GM19238 (cell line): ENCODE measurements around the gene KRTAP5-10.
"Not testable (repeated sequence)": the region's sequence is repeated elsewhere in the genome, so short reads cannot be mapped to it uniquely, and the experiment has no call there.

ENCODE experiments used
- DNase-seq: peaks from one replicate; pipeline ENCODE4 v3.0.0; 2011; ENCODE audit warnings: low spot score; ENCODE audit not compliant: insufficient read length

KRTAP5-10 gene

DNA sequence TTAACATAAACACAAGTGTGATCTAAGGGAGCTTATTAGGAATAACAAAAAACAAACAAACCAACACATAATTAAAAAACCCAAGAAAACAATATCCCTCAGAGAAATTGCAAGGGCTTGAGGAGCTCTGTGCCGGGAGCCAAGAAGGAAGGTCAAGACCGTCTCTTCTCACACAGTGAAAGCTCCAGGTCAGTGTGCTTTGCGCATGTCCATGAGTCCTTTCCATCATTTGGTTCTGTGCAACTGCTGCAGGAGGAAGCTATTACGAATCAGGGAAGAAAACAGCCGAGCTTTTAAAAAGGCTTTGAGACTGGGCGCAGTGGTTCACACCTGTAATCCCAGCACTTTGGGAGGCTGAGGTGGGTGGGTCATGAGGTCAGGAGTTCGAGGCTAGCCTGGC, 23.0 kb upstream of the KRTAP5-10 start:
- no peak for DNase-seq

DNA sequence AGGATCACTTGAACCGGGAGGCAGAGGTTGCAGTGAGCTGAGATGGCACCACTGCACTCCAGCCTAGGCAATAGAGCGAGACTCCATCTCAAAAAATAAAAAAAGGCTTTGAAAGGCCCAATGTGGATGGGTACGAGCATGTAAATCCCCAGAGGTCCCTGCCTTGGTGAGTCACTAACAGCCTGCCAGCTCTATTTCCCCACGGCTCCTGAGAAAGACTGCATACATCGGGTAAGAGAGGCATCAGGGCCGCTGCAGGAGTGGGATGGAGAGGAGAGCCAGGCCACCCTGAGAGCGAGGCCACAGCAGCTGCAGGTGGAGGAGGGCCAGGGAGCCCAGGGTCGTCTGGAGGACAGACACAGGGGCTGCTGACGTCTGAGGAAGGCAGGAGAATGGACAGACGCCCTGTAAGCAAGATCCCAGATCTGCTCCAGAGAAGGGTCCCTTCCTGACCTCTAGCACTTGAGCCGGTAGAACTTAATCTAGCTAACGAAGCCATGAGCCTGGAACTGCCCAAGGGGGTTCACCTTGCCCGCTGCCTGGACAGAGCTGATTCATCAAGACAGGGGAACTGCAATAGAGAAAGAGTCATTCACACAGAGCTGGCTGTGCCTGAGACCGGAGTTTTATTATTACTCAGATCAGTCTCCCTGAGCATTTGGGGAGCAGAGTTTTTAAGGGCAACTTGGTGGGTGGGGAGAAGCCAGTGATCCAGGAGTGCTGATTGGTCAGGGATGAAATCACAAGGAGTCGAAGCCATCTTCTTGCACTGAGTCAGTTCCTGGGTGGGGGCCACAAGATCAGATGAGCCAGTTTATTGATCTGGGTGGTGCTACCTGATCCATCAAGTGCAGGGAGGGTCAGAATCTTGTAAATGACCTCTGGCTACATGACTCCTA, 22.2 kb upstream of the KRTAP5-10 start:
- DNase-seq, result no peak

DNA sequence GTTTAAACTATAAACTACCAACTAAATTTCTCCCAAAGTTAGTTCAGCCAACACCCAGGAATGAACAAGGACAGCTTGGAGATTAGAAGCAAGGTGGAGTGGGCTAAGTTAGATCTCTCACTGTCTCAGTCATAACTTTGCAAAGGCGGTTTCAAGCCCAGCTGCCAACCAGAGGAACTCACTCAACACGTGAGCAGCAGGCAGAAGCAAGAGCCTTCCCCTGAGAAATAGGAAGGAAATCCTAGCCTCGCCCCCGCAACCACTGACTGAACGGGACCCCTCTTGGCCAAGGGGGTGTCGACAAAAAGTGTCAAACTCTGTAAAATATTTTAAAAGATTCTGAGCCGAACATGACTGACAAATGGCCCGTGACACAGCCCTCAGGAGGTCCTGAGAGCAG, 21.5 kb upstream of the KRTAP5-10 start:
- DNase-seq, result no peak

DNA sequence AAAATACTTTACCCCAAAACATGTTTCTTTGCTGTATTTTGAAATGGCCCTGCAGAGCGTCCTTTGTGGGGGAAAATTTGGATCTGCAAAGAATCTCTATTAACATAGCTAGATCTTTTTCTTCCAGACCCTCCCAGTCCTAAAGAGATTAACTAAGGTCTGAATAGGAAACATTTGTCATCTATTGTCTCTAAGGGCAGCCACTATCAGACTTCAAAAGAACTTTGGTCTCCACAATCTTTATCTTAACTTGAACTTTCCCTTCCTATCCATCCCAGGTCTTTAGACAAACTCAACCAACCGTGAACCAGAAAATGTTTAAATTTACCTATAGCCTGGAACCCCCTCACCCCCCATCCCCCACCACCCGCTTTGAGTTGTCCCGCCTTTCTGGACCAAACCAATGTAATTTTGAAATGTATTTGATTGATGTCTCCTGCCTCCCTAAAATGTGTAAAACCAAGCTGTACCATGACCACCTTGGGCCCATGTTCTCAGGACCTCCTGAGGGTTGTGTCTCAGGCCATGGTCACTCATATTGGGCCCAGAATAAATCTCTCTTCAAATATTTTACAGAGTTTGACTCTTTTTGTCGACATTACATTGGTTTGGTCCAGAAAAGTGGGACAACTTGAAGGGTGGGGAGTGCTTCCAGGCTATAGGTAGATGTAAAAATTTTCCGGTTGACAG, 20.7 kb upstream of the KRTAP5-10 start:
- no peak for DNase-seq

DNA sequence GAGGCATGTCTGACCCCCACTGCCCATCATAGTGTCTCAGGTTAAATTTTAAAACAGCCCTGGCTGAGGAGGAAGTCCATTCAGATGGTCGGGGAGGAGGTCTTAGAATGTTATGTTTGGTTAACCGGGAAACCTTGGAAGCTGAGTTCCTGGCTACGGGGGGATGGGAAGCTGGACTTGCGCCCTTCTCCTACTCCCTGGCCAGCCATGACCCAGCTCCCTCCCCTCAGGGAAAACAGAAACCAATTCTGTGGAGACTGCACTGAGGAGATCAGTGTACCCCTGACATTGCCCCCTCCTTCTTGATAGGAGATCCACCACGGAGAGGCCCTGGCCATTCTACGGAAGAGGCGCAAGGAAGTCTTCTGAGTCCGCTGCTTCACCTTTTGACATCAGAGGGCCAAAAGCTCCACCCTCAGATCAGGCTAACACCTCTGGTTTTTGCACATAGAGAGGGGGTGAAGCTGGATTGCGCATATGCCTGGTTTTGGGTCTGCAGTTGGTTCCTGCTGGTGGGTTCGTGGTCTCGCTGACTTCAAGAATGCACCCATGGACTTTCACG, 19.9 kb upstream of the KRTAP5-10 start:
- DNase-seq, result no peak

DNA sequence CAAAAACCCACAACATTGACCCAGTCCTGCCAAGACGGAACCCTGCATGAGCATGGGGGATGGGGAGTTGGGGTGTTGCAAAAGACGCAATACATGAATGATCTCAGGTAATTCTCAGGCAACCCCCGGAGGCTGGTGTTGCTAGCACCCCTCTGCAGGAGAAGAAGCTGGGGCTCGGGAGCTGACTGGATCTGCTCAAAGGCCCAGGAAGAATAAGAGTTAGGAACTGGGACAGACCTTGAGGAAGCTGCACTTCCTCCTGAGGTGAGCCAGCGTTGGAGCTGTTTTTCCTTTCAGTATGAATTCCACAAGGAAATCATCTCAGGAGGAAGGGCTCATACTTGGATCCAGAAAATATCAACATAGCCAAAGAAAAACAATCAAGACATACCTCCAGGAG, 17.2 kb upstream of the KRTAP5-10 start, which contains the start of gene KRTAP5-9:
TSS of gene KRTAP5-9 (plus strand) at position 301 of the 400 bp plus-strand sequence. CDS start 238 bp downstream, outside the sequence.
- no peak for DNase-seq

DNA sequence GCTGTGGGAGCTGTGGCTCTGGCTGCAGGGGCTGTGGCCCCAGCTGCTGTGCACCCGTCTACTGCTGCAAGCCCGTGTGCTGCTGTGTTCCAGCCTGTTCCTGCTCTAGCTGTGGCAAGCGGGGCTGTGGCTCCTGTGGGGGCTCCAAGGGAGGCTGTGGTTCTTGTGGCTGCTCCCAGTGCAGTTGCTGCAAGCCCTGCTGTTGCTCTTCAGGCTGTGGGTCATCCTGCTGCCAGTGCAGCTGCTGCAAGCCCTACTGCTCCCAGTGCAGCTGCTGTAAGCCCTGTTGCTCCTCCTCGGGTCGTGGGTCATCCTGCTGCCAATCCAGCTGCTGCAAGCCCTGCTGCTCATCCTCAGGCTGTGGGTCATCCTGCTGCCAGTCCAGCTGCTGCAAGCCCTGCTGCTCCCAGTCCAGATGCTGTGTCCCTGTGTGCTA, 16.6 kb upstream of the KRTAP5-10 start:
- no peak for DNase-seq

DNA sequence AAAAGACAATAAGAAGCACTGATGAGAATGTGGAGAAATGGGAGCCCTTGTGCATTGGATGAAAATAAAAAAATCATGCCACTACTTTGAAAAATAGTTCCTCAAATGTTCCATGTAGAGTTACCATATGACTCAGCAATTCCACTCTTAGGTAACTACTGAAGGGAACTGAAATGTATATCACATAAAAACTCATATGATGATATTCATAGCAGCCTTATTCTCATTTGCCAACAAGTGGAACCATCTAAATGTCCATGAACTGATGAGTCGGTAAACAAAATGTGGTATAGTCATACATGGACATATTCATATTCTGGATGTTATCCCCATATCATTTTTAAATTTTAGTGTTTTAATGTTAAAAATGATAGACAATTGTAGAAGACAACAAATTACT, 13.7 kb upstream of the KRTAP5-10 start:
- DNase-seq, result no peak

DNA sequence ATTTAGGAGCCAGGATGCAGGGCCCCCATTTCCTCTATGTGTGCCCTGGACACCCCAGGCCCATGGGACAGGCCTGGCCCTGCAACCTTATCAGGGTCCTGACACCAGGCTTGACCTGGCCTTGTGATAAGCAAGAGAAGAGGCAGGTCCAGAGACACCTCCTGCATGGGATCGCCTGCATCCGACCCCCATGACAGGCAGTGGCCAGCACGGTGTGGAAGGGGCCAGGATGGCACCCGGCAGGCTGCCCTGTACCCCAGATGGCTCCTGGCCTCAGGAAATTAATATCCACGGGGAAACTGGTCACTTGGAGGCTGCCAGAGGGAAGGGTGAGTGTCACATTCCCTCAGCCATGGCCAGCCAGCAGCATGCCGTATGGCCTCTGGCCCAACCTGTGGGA, 10.4 kb upstream of the KRTAP5-10 start:
- no peak for DNase-seq

DNA sequence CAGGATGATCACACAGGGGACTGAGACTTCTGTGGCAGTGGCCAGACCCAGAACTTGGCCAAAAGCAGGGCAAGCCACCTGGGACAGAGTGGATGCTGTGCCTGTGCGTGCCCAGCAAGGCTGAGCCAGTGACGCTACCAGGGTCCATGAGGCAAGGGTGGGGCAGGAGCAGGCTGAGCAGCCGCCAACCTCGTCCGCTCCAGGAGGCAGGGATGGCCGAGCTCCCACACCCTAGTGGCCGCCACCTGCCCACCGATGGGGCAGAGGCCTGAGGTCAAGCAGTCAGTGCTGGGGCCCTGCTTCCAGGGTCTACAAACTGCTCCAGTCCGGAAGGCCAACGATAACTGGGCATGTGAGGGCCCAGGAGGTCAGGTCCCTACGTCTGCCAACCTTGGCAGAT, 9.9 kb upstream of the KRTAP5-10 start:
- no peak for DNase-seq

DNA sequence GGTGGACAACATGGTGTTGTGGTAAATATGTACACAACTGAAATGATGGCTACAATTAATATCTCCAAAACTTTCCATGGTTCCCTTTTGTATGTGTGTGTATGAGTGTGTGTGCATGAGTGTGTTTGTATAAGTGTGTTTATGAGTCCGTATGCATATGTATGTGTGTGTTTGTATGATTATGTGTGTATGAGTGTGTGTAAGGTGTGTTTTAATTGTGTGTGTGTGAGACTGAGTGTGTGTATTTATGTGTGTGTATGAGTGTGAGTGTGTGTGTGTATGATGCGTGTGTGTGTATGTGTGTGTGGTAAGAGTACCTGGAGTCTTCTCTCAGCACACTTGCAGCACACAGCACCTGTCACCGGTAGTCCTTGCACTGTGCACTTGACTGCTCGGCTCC, 9.3 kb upstream of the KRTAP5-10 start:
- DNase-seq, result no peak

DNA sequence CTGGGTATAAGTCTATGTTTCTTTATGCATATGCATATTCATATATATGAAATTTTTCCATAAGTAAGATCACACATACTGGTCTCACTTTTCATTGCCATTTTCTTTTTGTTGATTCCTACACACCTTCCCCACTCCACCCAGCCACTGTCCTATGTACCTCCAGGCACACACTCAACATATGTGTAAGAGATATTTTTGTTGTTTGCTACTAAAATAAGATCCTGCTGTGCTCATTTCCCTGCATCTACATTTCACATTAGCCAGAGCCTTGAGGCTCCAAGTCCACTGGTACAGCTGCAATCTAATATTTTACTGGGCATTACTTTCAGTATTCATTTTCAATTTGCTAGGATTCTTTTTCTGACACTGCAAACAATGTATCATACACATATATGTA, 8.1 kb upstream of the KRTAP5-10 start:
- no peak for DNase-seq

DNA sequence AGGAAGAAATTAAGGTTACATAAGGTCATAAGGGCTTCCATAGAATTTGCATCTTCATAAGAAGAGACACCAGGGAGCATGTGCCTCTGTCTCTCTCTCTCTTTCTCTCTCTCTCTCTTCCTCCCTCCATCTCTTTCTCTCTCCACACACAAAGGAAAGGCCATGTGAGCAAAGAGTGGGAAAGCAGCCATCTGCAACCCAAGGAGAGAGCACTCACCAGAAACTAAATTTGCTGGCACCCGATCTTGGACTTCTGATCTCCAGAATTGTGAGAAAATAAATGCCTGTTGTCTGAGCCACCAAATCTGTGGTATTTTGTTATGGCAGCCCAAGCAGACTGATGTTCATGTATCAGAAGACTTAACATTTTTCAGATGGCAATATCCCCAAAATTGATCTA, 6.4 kb upstream of the KRTAP5-10 start:
- DNase-seq, result no peak

DNA sequence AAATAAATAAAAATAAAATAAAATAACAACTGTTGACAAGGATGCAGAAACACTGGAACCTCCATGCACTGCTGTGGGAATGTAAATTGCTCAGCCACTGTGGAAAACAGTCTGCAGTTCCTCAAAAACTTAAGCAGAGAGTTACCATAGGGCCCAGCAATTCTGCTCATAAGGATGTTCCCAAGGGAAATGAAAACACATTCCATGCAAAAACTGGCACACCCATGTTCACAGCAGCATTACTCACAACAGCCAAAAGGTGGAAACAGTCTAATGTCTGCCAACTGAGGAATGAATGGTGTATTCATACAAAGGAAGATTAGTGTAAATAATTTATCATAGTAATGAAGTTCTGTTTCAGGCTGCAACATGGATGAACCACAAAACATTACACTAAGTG, 3.2 kb upstream of the KRTAP5-10 start:
- DNase-seq, result no peak

DNA sequence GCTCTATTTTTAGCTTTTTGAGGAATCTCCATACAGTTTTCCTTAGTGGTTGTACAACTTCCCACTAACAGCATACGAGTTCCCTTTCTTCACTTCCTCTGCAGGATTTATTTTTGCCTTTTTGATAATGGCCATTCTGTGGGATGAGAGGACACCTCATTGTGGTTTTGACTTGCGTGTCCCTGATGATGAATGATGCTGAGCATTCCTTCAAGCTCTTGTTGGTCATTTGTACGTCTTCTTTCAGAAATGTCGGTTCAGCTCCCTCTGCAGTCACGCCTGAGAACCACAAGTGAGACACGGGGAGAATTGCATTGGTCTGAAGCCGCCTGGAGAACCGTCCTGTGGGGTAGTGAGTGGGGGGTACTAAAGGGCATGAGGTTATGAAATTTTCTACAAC, 2.0 kb upstream of the KRTAP5-10 start:
- DNase-seq, result peak; percentile 40

DNA sequence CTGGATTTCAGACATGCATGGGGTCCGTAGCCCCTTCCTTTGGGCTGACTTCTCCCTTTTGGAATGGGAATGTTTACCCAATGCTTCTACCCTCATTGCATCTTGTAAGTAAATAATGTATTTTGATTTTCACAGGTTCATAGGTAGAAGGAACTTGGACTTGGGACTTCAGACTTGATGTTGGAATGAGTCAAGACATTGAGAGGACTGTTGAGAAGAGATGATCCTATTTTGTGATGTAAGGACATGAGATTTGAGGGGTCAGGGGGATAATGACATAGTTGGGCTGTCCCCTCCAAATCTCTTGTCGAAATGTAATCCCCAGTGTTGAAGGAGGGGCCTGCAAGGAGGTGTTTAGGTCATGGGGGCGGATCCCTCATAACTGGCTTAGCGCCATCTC, 933 bp upstream of the KRTAP5-10 start:
- no peak for DNase-seq

DNA sequence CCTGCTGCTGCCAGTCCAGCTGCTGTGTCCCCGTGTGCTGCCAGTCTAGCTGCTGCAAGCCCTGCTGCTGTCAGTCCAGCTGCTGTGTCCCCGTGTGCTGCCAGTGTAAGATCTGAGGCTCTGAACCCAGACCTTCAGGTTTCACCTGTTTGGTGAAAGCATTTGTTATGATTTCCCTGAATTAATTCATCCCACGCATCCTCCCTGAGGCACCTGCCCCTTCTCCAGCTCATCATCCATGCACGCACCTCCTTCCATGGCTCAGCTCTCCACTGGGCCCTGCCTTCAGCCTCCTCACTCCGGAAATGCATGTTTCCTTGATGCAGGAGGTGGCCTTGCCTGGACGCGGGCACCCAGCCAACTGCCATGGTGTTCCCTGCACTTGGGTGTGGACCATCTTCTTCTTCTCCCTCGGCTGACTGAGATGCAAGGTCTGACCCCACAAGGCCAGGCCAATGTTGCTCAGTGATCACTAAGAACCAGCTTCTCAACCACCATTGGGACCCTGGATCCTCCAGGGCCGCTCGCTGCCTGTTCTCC, 788 bp downstream of the KRTAP5-10 start:
- DNase-seq, result no peak

DNA sequence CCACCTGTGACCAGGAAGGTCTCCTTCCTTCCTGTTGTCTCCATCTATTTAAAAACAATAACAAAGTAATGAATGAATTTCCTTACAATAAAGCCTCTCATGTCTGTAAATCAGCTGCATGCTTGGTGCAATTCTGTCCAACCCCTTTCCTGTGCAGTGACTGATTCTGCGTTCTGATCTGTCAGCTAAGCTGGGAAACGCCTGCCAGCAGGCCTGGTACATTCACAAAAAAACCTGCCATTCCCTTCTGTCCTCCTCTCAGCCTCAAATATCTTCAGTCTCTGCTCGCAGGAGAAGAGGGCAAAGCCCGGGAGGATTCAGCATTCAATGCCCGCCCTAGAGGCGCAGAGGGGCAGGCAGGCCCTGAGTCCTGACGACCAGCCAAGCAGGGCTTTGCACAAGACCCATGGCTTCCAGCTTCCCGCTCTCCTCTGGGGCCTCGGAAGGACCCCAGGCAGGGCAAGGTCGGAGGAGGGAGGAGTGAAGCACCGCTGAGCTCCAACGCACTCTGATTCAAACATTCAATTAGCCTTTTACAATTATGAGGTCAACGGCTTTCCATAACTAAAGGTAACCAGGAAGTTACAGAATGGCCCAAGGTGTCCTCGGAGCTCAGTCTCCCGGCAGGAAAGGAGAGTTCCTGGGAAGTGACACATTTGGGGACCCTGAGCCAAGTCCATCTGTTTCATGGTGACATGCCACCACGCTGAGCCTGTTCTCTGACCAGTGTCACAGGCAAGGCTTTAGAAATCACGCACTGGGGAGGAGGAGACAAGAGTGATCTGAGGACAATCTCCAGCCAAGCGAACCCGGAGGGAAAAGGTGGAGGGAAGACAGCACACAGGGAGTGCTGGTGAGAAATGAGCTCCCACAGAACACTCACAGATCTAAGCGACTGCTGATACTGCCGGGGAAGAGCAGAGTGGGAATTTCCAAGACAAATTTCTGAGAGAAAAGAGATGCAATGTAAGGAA, 1.6 kb downstream of the KRTAP5-10 start:
- not testable (repeated sequence) for DNase-seq

DNA sequence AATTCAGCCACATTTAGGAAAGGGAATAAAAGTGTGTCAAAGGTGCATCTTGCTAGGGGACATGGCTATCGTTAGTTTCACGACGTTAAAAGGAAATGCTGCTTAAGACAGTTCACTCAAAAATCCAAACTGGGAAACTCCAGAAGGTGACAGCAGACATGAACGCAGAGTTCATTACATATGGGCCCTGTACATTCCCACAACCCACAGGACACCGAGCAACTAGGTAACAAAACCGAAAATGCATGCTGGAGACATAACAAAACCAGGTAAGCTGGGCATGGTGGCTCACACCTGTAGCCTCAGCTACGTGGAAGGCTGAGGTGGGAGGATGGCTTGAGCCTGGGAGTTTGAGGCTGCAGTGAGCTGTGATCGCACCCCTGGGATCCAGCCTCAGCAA, 2.3 kb downstream of the KRTAP5-10 start:
- DNase-seq, result not testable (repeated sequence)

DNA sequence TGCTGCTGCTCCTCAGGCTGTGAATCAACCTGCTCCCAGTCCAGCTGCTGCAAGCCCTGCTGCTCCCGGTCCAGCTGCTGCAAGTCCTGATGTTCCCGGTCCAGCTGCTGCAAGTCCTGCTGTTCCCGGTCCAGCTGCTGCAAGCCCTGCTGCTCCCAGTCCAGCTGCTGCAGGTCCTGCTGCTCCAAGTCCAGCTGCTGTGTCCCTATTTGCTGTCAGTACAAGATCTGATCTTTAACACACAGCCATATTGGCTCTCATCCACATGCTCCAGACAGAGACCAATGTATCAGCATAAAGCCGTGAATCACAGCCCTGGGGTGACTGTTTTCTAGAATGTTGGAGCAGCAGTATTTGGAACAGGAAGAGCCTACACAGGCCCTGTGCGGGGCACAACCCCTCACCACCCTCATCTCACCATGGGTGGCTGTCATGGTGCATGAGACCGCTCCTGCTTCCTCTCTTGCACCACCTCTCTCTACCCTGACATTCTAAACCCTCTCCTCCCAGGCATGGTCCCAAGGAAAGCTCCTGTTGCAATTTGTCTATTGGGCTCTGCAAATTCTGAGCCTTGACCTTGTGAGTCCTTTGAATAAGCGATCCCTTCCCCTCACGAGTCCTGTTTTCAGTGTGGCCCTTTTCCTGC, 3.5 kb downstream of the KRTAP5-10 start:
- no peak for DNase-seq
